Activated naive CD8-positive, alpha-beta T cell treated with anti-CD3 and anti-CD28 coated beads for 36 hours (primary cell): ENCODE results near the gene PRDM11. TPM values are rescaled to one million over a fixed set of nuclear protein-coding genes. Genes with fewer than 3 reads are reported as not detected.

Source experiments
- DNase-seq: peaks from one replicate; pipeline ENCODE4 v3.0.0; 2021
- H3K27ac Mint-ChIP-seq: one replicate; pipeline ENCODE4 v1.8.0; 2022; ENCODE audit warnings: mild to moderate bottlenecking, moderate library complexity, mixed read lengths
- H3K27me3 Mint-ChIP-seq: one replicate; pipeline ENCODE4 v1.8.0; 2022; ENCODE audit warnings: mild to moderate bottlenecking, mixed read lengths
- H3K36me3 Mint-ChIP-seq: one replicate; pipeline ENCODE4 v1.8.0; 2021; ENCODE audit warnings: mild to moderate bottlenecking, mixed read lengths
- H3K4me1 Mint-ChIP-seq: one replicate; pipeline ENCODE4 v1.8.0; 2021; ENCODE audit warnings: mixed read lengths
- H3K4me3 Mint-ChIP-seq: one replicate; pipeline ENCODE4 v1.8.0; 2022; ENCODE audit warnings: mild to moderate bottlenecking, moderate library complexity, mixed read lengths
- H3K9me3 Mint-ChIP-seq: one replicate; pipeline ENCODE4 v1.8.0; 2022; ENCODE audit warnings: mixed read lengths
- total RNA-seq, 2 experiments: library from RNA; stranded (reverse); gene quantifications; one replicate each; pipeline ENCODE4 v1.2.3, GENCODE V29; 2021

Gene PRDM11
- 1 to 10 TPM; 4.7 to 4.8 TPM for total RNA-seq

DNA sequence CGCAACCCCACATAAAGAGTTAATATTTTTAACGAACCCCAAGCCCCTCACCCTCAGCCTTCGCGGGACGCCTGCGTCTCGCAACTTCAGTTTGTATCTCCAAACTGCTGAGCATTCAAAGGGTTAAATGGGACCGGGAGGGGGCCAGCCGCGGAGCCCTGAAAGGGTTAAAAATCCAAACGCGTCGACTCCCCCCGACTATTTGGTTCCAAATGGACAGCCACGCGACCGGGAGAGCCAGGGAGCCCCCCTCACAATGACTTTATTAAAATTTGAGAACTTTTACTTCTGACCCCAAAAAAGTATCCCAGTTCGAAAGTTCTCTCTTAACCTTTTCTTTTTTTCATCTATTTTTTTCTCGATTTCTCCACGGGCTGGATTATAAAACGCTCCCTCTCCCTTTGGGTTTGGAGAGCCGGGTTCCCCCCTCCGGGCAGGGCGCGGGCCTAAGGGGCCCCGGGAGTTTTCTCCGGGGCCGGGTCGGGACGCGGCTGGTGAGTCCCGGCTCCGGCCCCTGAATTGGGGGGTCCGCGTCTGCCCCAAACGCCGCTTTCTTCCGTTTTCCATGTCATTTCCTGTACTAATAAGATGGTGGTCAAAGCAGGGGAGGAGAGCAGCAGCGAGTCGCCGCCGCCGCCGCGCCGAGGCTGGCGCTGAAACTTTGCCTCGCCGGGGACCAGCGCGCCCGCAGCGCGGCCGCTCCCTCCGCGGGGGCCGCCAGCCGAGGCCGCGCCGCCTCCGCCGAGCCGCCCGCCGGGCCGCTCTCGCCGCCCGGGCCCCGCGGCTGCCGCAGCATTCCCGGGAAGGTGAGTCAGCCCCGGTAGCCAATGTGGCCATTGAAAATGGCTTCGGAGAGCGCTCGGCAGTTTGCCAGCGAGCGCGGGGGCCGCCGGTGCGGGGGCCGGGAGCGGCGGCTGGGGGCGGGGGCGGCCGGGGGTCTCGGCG, at the start of gene PRDM11:
Gene PRDM11 (plus strand): TSS at position 568 of the 945 bp plus-strand sequence. CDS start 35,128 bp downstream, outside the sequence.
- peaks cover 33% of the 10 kb centered on the region for H3K27me3 Mint-ChIP-seq
- peaks cover 29% of the 10 kb centered on the region for H3K4me1 Mint-ChIP-seq
- peak within 1 kb of the TSS; percentile 88 for H3K27ac Mint-ChIP-seq
- peaks cover 1% of the 10 kb centered on the region for H3K9me3 Mint-ChIP-seq
- H3K4me3 Mint-ChIP-seq, result peak within 1 kb of the TSS; percentile 88
- H3K36me3 Mint-ChIP-seq, result peaks cover 7% of the 10 kb centered on the region
- peak; percentile 58 for DNase-seq

DNA sequence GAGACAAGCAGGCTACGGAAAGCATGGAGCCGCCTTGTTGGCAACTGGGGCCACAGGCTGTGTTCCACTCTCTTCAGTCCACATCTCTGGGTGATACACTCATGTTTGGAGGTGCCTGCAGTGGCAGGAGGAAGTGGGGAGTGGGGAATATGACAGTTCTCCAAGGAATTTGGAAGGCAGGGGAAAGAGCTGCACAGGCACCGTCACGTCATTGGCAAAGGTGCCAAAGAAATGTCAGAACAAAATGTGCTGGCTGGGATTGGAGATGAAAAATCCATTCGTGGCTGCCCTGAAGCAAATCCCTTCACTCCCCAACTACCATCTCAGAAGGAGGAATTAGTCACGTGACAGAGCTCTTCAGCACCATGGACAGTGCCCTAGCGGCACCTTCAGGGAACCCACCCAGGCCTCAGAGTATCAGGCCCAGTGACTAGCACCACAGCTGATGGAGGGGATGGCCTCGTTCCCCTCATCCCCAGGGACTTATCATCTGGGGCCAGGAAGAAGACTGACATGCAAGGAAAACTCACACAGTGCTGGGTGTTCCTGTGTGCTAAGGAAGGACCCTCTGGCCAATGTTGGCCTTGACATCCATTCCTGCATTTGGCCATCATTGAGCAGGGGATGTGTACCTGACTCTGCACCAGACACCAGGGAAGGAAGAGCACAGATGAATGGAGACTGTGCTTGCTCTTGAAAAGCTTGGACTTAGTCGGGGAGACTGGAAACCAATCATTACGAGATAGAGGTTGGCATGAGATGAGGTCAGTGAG, 48.5 kb upstream of the PRDM11 start:
- no peaks in the 10 kb centered on the region for H3K36me3 Mint-ChIP-seq
- H3K4me3 Mint-ChIP-seq, result no peak overlapping the region
- DNase-seq, result peak; percentile 32
- H3K27me3 Mint-ChIP-seq, result peaks cover 4% of the 10 kb centered on the region
- peaks cover 23% of the 10 kb centered on the region for H3K4me1 Mint-ChIP-seq
- no peak overlapping the region for H3K27ac Mint-ChIP-seq
- H3K9me3 Mint-ChIP-seq, result no peaks in the 10 kb centered on the region

DNA sequence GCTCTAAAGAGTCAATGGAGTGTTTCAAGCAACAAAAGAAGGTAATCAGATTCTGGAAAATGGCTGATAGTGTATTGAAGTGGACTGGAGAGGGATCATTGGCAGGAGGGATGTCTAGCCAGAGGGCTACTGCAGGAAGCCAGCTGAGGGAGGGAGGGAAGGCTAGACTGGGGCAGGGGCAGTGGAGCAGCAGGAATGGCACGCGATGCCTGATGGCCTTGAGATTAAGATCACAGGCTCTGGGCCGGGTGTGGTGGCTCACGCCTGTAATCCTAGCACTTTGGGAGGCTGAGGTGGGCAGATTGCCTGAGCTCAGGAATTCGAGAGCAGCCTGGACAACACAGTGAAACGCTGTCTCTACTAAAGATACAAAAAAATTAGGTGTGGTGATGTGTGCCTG, 47.5 kb upstream of the PRDM11 start:
- H3K4me1 Mint-ChIP-seq, result peaks cover 16% of the 10 kb centered on the region
- H3K27me3 Mint-ChIP-seq, result peaks cover 4% of the 10 kb centered on the region
- no peak overlapping the region for H3K4me3 Mint-ChIP-seq
- no peaks in the 10 kb centered on the region for H3K36me3 Mint-ChIP-seq
- no peak for DNase-seq
- H3K27ac Mint-ChIP-seq, result no peak overlapping the region
- H3K9me3 Mint-ChIP-seq, result no peaks in the 10 kb centered on the region

GRCh38 chr11:45100339-45100738, 46.1 kb upstream of the PRDM11 start:
- Mint-ChIP-seq H3K27ac (no peak overlapping the region), H3K4me1 (peaks cover 14% of the 10 kb centered on the region), H3K4me3 (no peak overlapping the region), H3K36me3 (no peaks in the 10 kb centered on the region), H3K27me3 (peaks cover 4% of the 10 kb centered on the region), H3K9me3 (no peaks in the 10 kb centered on the region)
- DNase-seq, result no peak

DNA sequence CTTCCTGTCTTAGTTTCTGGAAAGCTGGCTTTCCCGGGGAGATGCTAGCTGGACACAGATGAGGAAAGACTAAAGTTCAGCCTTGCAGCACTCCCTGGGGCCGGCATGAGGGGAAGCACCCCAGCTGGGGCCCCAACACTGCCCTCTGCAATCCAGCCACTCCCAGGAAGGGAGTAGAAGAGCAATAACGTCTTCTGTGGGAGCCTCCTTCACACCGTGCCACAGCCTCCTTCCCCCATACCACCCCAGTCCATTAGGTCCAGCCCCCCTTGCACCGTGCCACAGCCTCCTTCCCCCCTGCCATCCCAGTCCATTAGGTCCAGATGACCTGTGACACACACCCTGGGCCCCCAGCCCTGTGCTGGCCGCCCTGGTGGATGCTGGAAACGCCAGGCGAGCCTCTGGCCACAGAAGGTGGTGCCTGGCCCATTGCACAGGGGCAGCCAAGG, 44.1 kb upstream of the PRDM11 start:
- Mint-ChIP-seq H3K4me1 (peaks cover 14% of the 10 kb centered on the region), H3K4me3 (no peak overlapping the region)

GRCh38 chr11:45102810-45103621, 43.4 kb upstream of the PRDM11 start:
- peak overlapping the region; percentile 66 for H3K4me3 Mint-ChIP-seq
- peaks cover 14% of the 10 kb centered on the region for H3K4me1 Mint-ChIP-seq
- H3K36me3 Mint-ChIP-seq, result no peaks in the 10 kb centered on the region
- peak overlapping the region; percentile 42 for H3K27ac Mint-ChIP-seq
- H3K27me3 Mint-ChIP-seq, result peaks cover 4% of the 10 kb centered on the region
- DNase-seq, result peak; percentile 70
- H3K9me3 Mint-ChIP-seq, result no peaks in the 10 kb centered on the region

More for the DNA sequence above, 44.1 kb upstream of the PRDM11 start:
- Mint-ChIP-seq H3K9me3 (no peaks in the 10 kb centered on the region), H3K36me3 (no peaks in the 10 kb centered on the region), H3K27me3 (peaks cover 4% of the 10 kb centered on the region), H3K27ac (no peak overlapping the region)
- DNase-seq, result no peak

DNA sequence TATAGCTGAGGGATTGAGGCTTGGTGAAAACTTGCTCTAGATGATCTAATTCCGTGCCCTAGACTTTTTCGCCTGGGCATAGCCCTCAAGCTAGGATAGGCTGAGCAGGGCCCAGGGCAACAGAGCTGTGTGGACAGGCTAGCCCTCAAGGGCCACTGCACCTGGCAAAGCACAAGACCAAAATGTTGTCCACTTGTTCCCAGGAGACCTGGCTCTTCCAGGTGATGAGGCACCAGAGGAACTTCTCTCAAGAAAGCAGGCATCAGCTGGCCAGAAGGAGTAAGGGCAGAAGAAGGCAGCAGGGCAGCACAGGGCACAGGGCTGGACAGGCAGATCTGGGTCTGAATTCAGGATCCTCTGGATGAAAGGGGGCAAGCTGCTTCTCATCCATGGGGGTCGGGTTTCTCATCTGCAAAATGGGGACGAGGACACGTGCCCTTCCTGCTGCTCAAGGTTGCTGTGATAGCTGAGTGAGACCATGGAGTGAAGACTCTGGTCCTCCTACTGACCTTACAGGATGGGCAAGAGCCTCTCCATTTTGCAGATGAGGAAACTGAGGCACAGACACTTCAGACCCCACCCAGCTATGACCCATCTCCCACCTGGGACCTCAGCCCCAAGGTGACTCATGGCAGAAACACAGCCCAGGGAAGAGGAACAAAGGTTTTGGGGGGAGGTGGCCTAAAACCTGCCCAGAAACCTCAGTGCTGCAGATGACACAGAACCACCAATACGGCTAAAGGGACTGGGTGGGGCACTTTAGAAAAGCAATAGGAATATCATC, 42.2 kb upstream of the PRDM11 start:
- Mint-ChIP-seq H3K27ac (no peak overlapping the region), H3K9me3 (no peaks in the 10 kb centered on the region), H3K36me3 (no peaks in the 10 kb centered on the region), H3K4me1 (peaks cover 14% of the 10 kb centered on the region), H3K4me3 (no peak overlapping the region), H3K27me3 (peaks cover 4% of the 10 kb centered on the region)
- no peak for DNase-seq

DNA sequence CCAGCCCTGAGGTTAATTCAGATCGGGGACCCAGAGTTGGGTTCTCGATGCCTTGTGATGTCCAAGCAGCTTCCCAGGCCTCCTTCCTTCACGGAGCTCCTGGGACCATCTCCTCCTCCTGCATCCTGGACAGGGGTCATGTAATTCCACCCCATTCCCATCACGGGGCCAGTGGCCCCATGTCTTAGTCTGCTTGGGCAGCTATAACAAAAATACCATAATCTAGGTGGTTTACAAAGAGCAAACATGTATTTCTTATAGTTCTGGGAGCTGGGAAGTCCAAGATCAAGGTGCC, 41.7 kb upstream of the PRDM11 start:
- Mint-ChIP-seq H3K36me3 (no peaks in the 10 kb centered on the region), H3K27ac (no peak overlapping the region), H3K4me1 (peaks cover 14% of the 10 kb centered on the region), H3K9me3 (no peaks in the 10 kb centered on the region), H3K4me3 (no peak overlapping the region), H3K27me3 (peaks cover 4% of the 10 kb centered on the region)
- no peak for DNase-seq

DNA sequence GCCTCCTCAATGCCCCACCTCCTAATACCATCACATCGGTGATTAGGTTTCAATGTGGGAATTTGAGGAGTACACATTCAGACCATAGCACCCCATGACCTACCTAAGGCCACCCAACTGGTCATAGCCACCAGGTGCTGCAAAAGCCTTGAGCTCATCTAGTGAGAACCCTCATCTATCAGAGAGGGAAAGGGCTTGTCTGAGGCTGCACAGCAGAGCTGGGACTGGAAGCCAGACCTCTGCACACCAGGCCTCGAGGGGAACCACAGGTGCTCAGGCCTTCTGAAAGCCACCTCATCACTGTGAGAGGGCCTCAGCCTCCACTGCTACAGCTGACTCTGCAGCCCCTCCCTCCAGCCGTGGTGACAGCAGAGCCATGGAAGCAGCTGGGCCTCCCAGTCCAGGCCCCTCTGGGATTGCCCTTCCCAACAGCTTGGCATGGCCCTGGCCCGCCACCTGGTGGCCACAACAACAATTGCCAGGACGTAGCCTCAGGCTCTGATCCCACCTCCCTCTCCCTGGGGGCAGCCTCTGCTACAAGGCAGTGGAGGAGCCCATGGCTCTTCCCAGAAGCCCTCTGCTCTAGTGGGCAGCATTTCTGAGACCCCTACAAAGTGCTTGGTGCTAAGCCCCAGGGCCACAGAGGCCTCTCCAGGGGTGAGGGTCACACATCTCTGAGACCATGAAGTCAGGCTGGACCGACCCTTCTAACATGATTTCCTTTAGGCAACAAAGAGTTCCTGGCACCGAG, 41.0 kb upstream of the PRDM11 start:
- Mint-ChIP-seq H3K27ac (no peak overlapping the region), H3K27me3 (peaks cover 8% of the 10 kb centered on the region), H3K4me1 (peaks cover 13% of the 10 kb centered on the region), H3K4me3 (no peak overlapping the region), H3K9me3 (no peaks in the 10 kb centered on the region), H3K36me3 (no peaks in the 10 kb centered on the region)
- DNase-seq, result peak; percentile 66

- no peaks in the 10 kb centered on the region for H3K9me3 Mint-ChIP-seq
- DNase-seq, result no peak
- H3K4me3 Mint-ChIP-seq, result no peak overlapping the region
- no peak overlapping the region for H3K27ac Mint-ChIP-seq
- H3K36me3 Mint-ChIP-seq, result no peaks in the 10 kb centered on the region
- H3K4me1 Mint-ChIP-seq, result peaks cover 11% of the 10 kb centered on the region
- peaks cover 14% of the 10 kb centered on the region for H3K27me3 Mint-ChIP-seq
Observed at GRCh38 chr11:45105984-45106375, 40.5 kb upstream of the PRDM11 start.

- H3K9me3 Mint-ChIP-seq, result no peaks in the 10 kb centered on the region
- H3K4me1 Mint-ChIP-seq, result peaks cover 11% of the 10 kb centered on the region
- no peaks in the 10 kb centered on the region for H3K36me3 Mint-ChIP-seq
- H3K27me3 Mint-ChIP-seq, result peaks cover 14% of the 10 kb centered on the region
- no peak overlapping the region for H3K27ac Mint-ChIP-seq
- DNase-seq, result no peak
- no peak overlapping the region for H3K4me3 Mint-ChIP-seq
Observed at GRCh38 chr11:45106440-45106839, 40.0 kb upstream of the PRDM11 start.

DNA sequence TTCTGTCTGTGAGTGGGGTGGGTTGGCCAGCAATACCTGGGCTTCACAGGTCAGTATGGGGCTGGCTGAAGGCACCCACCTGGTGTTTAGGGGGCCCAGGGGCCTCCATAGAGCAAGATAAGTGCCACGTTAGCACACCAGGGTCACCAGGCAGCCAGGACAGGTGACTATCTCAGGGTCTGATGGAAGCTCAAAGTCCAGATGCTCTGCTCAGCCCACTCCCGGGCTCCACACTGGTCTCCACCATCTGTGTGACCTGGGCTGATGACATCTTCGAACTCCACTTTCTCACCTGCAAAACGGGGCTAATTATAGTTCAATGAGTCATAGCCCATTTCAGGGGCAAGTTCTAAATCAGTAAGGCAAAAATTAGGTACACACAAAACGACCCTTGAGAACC, 39.4 kb upstream of the PRDM11 start:
- no peak overlapping the region for H3K27ac Mint-ChIP-seq
- no peak overlapping the region for H3K4me3 Mint-ChIP-seq
- H3K36me3 Mint-ChIP-seq, result no peaks in the 10 kb centered on the region
- no peaks in the 10 kb centered on the region for H3K9me3 Mint-ChIP-seq
- H3K27me3 Mint-ChIP-seq, result peaks cover 14% of the 10 kb centered on the region
- DNase-seq, result no peak
- H3K4me1 Mint-ChIP-seq, result peaks cover 11% of the 10 kb centered on the region

DNA sequence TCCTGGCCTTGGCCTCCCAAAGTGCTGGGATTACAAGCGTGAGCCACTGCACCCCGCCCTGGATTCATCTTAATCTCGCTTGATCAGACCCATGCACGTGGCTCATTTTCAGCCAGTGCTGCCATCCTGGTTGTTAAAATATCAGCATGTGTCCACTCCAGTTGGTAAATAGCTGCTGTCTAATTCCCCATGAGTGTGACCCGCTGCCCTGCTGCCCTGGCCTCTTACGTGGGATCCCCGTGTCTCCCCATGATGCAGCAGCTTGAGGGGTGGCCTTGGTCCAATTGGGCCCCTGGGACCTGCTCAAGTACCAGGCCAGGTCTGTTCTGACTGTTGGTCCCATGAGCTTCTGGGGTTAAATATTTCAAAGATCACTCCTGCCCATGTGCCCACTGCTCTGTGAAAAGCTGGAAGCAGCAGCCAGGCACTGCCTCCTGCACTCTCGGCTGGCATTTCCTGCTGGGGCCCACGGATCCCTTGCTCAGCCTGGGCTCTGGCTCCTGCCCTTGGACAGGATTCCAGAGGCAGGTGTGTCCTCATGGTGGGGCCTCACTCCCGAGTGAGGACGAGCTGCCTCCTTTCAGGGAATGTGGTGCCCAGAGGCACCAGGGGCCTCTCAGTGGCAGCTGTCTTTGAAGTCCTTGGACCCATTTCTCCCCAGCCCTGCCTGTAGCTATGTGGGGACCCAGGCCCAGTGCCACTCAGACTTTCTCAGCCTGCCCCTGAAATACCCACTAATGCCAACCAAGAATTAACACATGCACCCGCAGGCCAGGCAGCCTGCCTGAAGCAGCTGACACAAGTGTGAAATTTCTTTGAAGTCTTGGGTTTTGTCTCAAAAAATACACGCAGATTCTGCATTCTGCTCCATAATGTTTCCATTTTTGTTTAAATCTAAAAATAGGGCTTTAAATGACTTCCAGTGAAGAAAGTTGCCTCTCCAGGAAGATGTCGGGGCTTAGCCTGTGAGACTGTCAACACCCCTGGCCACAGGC, 38.1 kb upstream of the PRDM11 start:
- Mint-ChIP-seq H3K4me3 (no peak overlapping the region), H3K27ac (no peak overlapping the region), H3K4me1 (no peaks in the 10 kb centered on the region), H3K27me3 (peaks cover 24% of the 10 kb centered on the region), H3K36me3 (no peaks in the 10 kb centered on the region), H3K9me3 (no peaks in the 10 kb centered on the region)
- DNase-seq, result no peak
